Esophagus muscularis mucosa (tissue), 4 donors: ENCODE measurements around the gene CHMP6. TPM values are rescaled to one million over a fixed set of nuclear protein-coding genes. Genes with fewer than 3 reads are reported as not detected.

Experiments
- DNase-seq: peaks from one replicate; pipeline ENCODE4 v3.0.0-alpha.2; 2017; ENCODE audit errors: extremely low spot score
- H3K27ac ChIP-seq, 4 donors: fragments of 200-600 bp; sonication (generic); replicated peaks in 1 of 4; 1 replicate in 3 of 4; 2 replicates in 1 of 4; pipeline ENCODE4 v1.5.1; 2016 to 2019; ENCODE audit warnings: mild to moderate bottlenecking in 1 of 4
- H3K27me3 ChIP-seq, 4 donors: fragments of 200-600 bp; sonication (generic); one replicate each; pipeline versions ENCODE4 v1.5.1 to v1.6.0; 2016 to 2019
- H3K36me3 ChIP-seq, 4 donors: fragments of 200-600 bp; sonication (generic); one replicate each; pipeline ENCODE4 v1.5.1; 2016 to 2019
- H3K4me1 ChIP-seq, 4 donors: fragments of 200-600 bp; sonication (generic); one replicate each; pipeline ENCODE4 v1.5.1; 2016 to 2019
- H3K4me3 ChIP-seq, 4 donors: fragments of 200-600 bp; sonication (generic); 1 replicate in 2 of 4; 2 replicates in 2 of 4; pipeline ENCODE4 v1.5.1; 2016 to 2019; ENCODE audit warnings: mild to moderate bottlenecking in 4 of 4, moderate library complexity in 1 of 4
- H3K9me3 ChIP-seq, 4 donors: fragments of 200-600 bp; sonication (generic); 1 replicate in 3 of 4; 2 replicates in 1 of 4; pipeline ENCODE4 v1.5.1; 2016 to 2019
- CTCF ChIP-seq, 3 experiments: fragments of 200-600 bp in 2 of 3; fragments of 450-650 bp in 1 of 3; sonication (generic) in 2 of 3; IDR thresholded peaks; one replicate each; pipeline ENCODE4 v1.5.1; 2017 to 2019; ENCODE audit warnings: antibody characterized with exemption in 3 of 3, mild to moderate bottlenecking in 2 of 3, moderate library complexity in 1 of 3
- EP300 ChIP-seq: sonication (generic); formaldehyde crosslinking; IDR thresholded peaks from one replicate; pipeline ENCODE4 v1.6.1; 2017; ENCODE audit warnings: antibody characterized with exemption
- POLR2A ChIP-seq: fragments of 450-650 bp; IDR thresholded peaks from one replicate; pipeline ENCODE4 v1.6.1; 2017; ENCODE audit warnings: antibody characterized with exemption, moderate library complexity, mild to moderate bottlenecking, low read depth
- POLR2AphosphoS5 ChIP-seq, 2 donors: sonication (generic); formaldehyde crosslinking; IDR thresholded peaks; one replicate each; pipeline ENCODE4 v1.6.1; 2017; ENCODE audit warnings: antibody characterized with exemption in 2 of 2
- WGBS: methylation state at CpG from one replicate; pipeline ENCODE4 v1.1.5; 2018; 5-methylcytosine and 5-hydroxymethylcytosine counted together
- intact Hi-C: fragments of 100-400 bp; cut with DNase I; formaldehyde crosslinking; loops from one replicate; pipeline ENCODE4 v1.15.1; 2023
- total RNA-seq, 4 donors: library from RNA; depleted of rRNA; stranded (reverse); fragments of >200 nt; gene quantifications; one replicate each; pipeline versions ENCODE4 v1.1.0 to v1.2.1, GENCODE V29; 2016

CHMP6 gene
- total RNA-seq, 4 donors from 2014 or later, result 17.6 to 29.2 (median 25.8) TPM

- DNase-seq, result no peak
- peak overlapping the region; percentile 72 to 86 (median 80) for H3K27ac ChIP-seq
- no peak overlapping the region for H3K4me3 ChIP-seq
- H3K9me3 ChIP-seq, result no peaks in the 10 kb centered on the region
- no peaks in the 10 kb centered on the region for H3K36me3 ChIP-seq
- 100% methylated on average over 1 of the region's 19 CpGs for WGBS
- no peak for TF ChIP-seq CTCF (IDR thresholded peaks at IDR 0.05)
- no peak for TF ChIP-seq POLR2AphosphoS5 (IDR thresholded peaks at IDR 0.05)
- TF ChIP-seq EP300, result no peak
- no peak for TF ChIP-seq POLR2A
- peaks cover 75 to 100% (median 98%) of the 10 kb centered on the region in 4 donors for H3K4me1 ChIP-seq
- no peaks in the 10 kb centered on the region for H3K27me3 ChIP-seq
- intact Hi-C loops, result no loop called here
Observed at GRCh38 chr17:81043319-81043724, 51.7 kb downstream of the CHMP6 start.

- peak overlapping the region; percentile 72 to 86 (median 80) for H3K27ac ChIP-seq
- no peak for TF ChIP-seq POLR2AphosphoS5 (IDR thresholded peaks at IDR 0.05)
- TF ChIP-seq POLR2A, result no peak
- no peak for TF ChIP-seq CTCF (IDR thresholded peaks at IDR 0.05)
- DNase-seq, result no peak
- H3K4me1 ChIP-seq, result peaks cover 78 to 100% (median 98%) of the 10 kb centered on the region in 4 donors
- no peaks in the 10 kb centered on the region for H3K36me3 ChIP-seq
- no peaks in the 10 kb centered on the region for H3K9me3 ChIP-seq
- no peaks in the 10 kb centered on the region for H3K27me3 ChIP-seq
- WGBS, result 81% methylated on average over 34 of the region's 38 CpGs
- intact Hi-C loops, result no loop called here
- H3K4me3 ChIP-seq, result peak overlapping the region in 3 of 4 donors; percentile 14 to 39 (median 18)
Observed at GRCh38 chr17:81043725-81044427, 52.2 kb downstream of the CHMP6 start.

- WGBS, result 79% methylated on average over 7 of the region's 14 CpGs
- TF ChIP-seq EP300, result no peak
- TF ChIP-seq CTCF (IDR thresholded peaks at IDR 0.05), result no peak
- no peak for TF ChIP-seq POLR2A
- TF ChIP-seq POLR2AphosphoS5 (IDR thresholded peaks at IDR 0.05), result no peak
- Histone ChIP-seq H3K27me3 (no peaks in the 10 kb centered on the region), H3K9me3 (no peaks in the 10 kb centered on the region), H3K4me1 (peaks cover 82 to 100% (median 98%) of the 10 kb centered on the region in 4 donors), H3K27ac (peak overlapping the region; percentile 72 to 86 (median 80)), H3K4me3 (peak overlapping the region; percentile 14 to 39 (median 22)), H3K36me3 (no peaks in the 10 kb centered on the region)
- no peak for DNase-seq
- intact Hi-C loops, result no loop called here
Observed at GRCh38 chr17:81044428-81044763, 52.8 kb downstream of the CHMP6 start.

- intact Hi-C loops, result no loop called here
- 29% methylated on average over 13 of the region's 28 CpGs for WGBS
- H3K4me1 ChIP-seq, result peaks cover 84 to 100% (median 98%) of the 10 kb centered on the region in 4 donors
- H3K27me3 ChIP-seq, result no peaks in the 10 kb centered on the region
- H3K36me3 ChIP-seq, result no peaks in the 10 kb centered on the region
- DNase-seq, result peak; percentile 95
- peak overlapping the region; percentile 14 to 39 (median 22) for H3K4me3 ChIP-seq
- peak overlapping the region; percentile 72 to 86 (median 80) for H3K27ac ChIP-seq
- H3K9me3 ChIP-seq, result no peaks in the 10 kb centered on the region
- no peak for TF ChIP-seq EP300
- no peak for TF ChIP-seq CTCF (IDR thresholded peaks at IDR 0.05)
- peak; percentile 69 to 80 for TF ChIP-seq POLR2AphosphoS5 (IDR thresholded peaks at IDR 0.05)
Observed at GRCh38 chr17:81044764-81045589, 53.3 kb downstream of the CHMP6 start.
